HG02798 (cell line): Measurements from ENCODE around the gene ELN.

Experiments used
- ATAC-seq: cut with Tn5 transposase; IDR thresholded peaks from one replicate; pipeline ENCODE4 v1.9.1; 2021; ENCODE audit warnings: mild to moderate bottlenecking; ENCODE audit not compliant: unreplicated experiment, poor library complexity

Gene ELN

GRCh38 chr7:74083928-74084721, 56.2 kb downstream of the ELN start:
- ATAC-seq: peak; percentile 49

GRCh38 chr7:74084722-74085578, 57.0 kb downstream of the ELN start:
- no peak for ATAC-seq

- ATAC-seq: no peak
Measured at GRCh38 chr7:74087791-74088453, 59.9 kb downstream of the ELN start.

GRCh38 chr7:74092321-74092963, 64.5 kb downstream of the ELN start:
- peak; percentile 27 for ATAC-seq

- peak; percentile 74 for ATAC-seq
Measured at GRCh38 chr7:74092964-74093471, 65.0 kb downstream of the ELN start.

GRCh38 chr7:74093671-74094223, 65.8 kb downstream of the ELN start:
- peak; percentile 3 for ATAC-seq

- peak; percentile 57 for ATAC-seq
Measured at GRCh38 chr7:74094224-74095101, 66.5 kb downstream of the ELN start.

- no peak for ATAC-seq
Measured at GRCh38 chr7:74095135-74095534, 67.2 kb downstream of the ELN start.

- ATAC-seq: no peak
Measured at GRCh38 chr7:74097937-74098614, 70.1 kb downstream of the ELN start.

- no peak for ATAC-seq
Measured at GRCh38 chr7:74099031-74099430, 71.1 kb downstream of the ELN start.

GRCh38 chr7:74101061-74101681, 73.2 kb downstream of the ELN start:
- peak; percentile 88 for ATAC-seq

- ATAC-seq: no peak
Measured at GRCh38 chr7:74103219-74103772, 75.3 kb downstream of the ELN start.

GRCh38 chr7:74104702-74105101, 76.7 kb downstream of the ELN start:
- ATAC-seq: no peak

GRCh38 chr7:74105992-74106391, 78.0 kb downstream of the ELN start:
- ATAC-seq: no peak

GRCh38 chr7:74106846-74107245, 78.9 kb downstream of the ELN start:
- no peak for ATAC-seq

GRCh38 chr7:74115326-74115725, 87.4 kb downstream of the ELN start:
- no peak for ATAC-seq

GRCh38 chr7:74116356-74116755, 88.4 kb downstream of the ELN start:
- ATAC-seq: no peak
